GM19193 (cell line): ENCODE results near the gene SLC38A8.

Source experiments
- POLR2A ChIP-seq: IDR thresholded peaks from 4 replicates; pipeline ENCODE4 v1.6.1; 2011; ENCODE audit not compliant: insufficient read depth, insufficient read length; ENCODE audit errors: extremely low read depth

SLC38A8 gene

GRCh38 chr16:84033251-84034195, 9.1 kb downstream of the SLC38A8 start:
- no peak for TF ChIP-seq POLR2A

GRCh38 chr16:84032458-84033178, 10.0 kb downstream of the SLC38A8 start:
- no peak for TF ChIP-seq POLR2A

GRCh38 chr16:84031556-84031955, 11.0 kb downstream of the SLC38A8 start:
- TF ChIP-seq POLR2A: no peak

- TF ChIP-seq POLR2A: no peak
These were observed 13.1 kb downstream of the SLC38A8 start for GRCh38 chr16:84029297-84030047.

GRCh38 chr16:84027625-84028024, 15.0 kb downstream of the SLC38A8 start:
- no peak for TF ChIP-seq POLR2A

- no peak for TF ChIP-seq POLR2A
These were observed 16.0 kb downstream of the SLC38A8 start for GRCh38 chr16:84026606-84027005.

GRCh38 chr16:84024854-84025253, 17.7 kb downstream of the SLC38A8 start:
- TF ChIP-seq POLR2A: no peak

- no peak for TF ChIP-seq POLR2A
These were observed 20.0 kb downstream of the SLC38A8 start for GRCh38 chr16:84022644-84023043.

- no peak for TF ChIP-seq POLR2A
These were observed 21.1 kb downstream of the SLC38A8 start for GRCh38 chr16:84021488-84021887.

- no peak for TF ChIP-seq POLR2A
These were observed 22.2 kb downstream of the SLC38A8 start for GRCh38 chr16:84020353-84020752.

- no peak for TF ChIP-seq POLR2A
These were observed 23.9 kb downstream of the SLC38A8 start for GRCh38 chr16:84018710-84019109.

GRCh38 chr16:84016477-84016876, 26.1 kb downstream of the SLC38A8 start:
- TF ChIP-seq POLR2A: no peak

- no peak for TF ChIP-seq POLR2A
These were observed 27.2 kb downstream of the SLC38A8 start for GRCh38 chr16:84015399-84015798.

- no peak for TF ChIP-seq POLR2A
These were observed 27.8 kb downstream of the SLC38A8 start for GRCh38 chr16:84014570-84015327.
